NB4 (cell line): ENCODE measurements around the gene FBXL22.

Experiments used
- CTCF ChIP-seq: IDR thresholded peaks from one replicate; pipeline ENCODE4 v1.5.1; 2012; ENCODE audit warnings: low read depth, low read length
- MAX ChIP-seq: IDR thresholded peaks from 2 replicates; pipeline ENCODE4 v1.6.1; 2011; ENCODE audit warnings: low read depth, low read length
- MYC ChIP-seq: IDR thresholded peaks from 2 replicates; pipeline ENCODE4 v1.6.1; 2011; ENCODE audit warnings: low read depth, low read length
- POLR2A ChIP-seq: IDR thresholded peaks from 2 replicates; pipeline ENCODE4 v1.6.1; 2011; ENCODE audit warnings: mild to moderate bottlenecking; ENCODE audit not compliant: insufficient read length; ENCODE audit errors: extremely low read depth

- TF ChIP-seq CTCF, result no peak
- no peak for TF ChIP-seq POLR2A
- no peak for TF ChIP-seq MAX
- no peak for TF ChIP-seq MYC
These were observed 634 bp downstream of the FBXL22 start for GRCh38 chr15:63597821-63598220.
